ENCODE measurements around the gene SAP30L.
A peak's percentile ranks its signal among the peaks of the same experiment; 100 is the strongest.

The SAP30L gene

GRCh38 chr5:154481584-154482381 lies 36.0 kb downstream of the SAP30L start:
- no peak for DNase-seq (ENCODE audit: low spot score)

GRCh38 chr5:154482528-154483449 lies 37.0 kb downstream of the SAP30L start:
- no peak for DNase-seq (ENCODE audit: low spot score)

GRCh38 chr5:154483654-154484392 lies 38.0 kb downstream of the SAP30L start:
- DNase-seq (ENCODE audit: low spot score), result no peak

- DNase-seq (ENCODE audit: low spot score), result no peak
Observed at GRCh38 chr5:154484393-154485095, 38.7 kb downstream of the SAP30L start.

GRCh38 chr5:154485096-154485491 lies 39.3 kb downstream of the SAP30L start:
- DNase-seq (ENCODE audit: low spot score), result no peak

GRCh38 chr5:154485850-154486426 lies 40.1 kb downstream of the SAP30L start:
- DNase-seq (ENCODE audit: low spot score), result no peak

- no peak for DNase-seq (ENCODE audit: low spot score)
Observed at GRCh38 chr5:154486427-154486866, 40.6 kb downstream of the SAP30L start.

- no peak for DNase-seq (ENCODE audit: low spot score)
Observed at GRCh38 chr5:154487541-154487940, 41.7 kb downstream of the SAP30L start.

- DNase-seq (ENCODE audit: low spot score), result peak; percentile 1
Observed at GRCh38 chr5:154491941-154492340, 46.1 kb downstream of the SAP30L start.

- peak; percentile 2 for DNase-seq (ENCODE audit: low spot score)
Observed at GRCh38 chr5:154493274-154493673, 47.5 kb downstream of the SAP30L start.

GRCh38 chr5:154494036-154494435 lies 48.2 kb downstream of the SAP30L start:
- DNase-seq (ENCODE audit: low spot score), result no peak

- DNase-seq (ENCODE audit: low spot score), result no peak
Observed at GRCh38 chr5:154498591-154498990, 52.8 kb downstream of the SAP30L start.

- DNase-seq (ENCODE audit: low spot score), result no peak
Observed at GRCh38 chr5:154498994-154499393, 53.2 kb downstream of the SAP30L start.

- no peak for DNase-seq (ENCODE audit: low spot score)
Observed at GRCh38 chr5:154501566-154501965, 55.8 kb downstream of the SAP30L start.

- no peak for DNase-seq (ENCODE audit: low spot score)
Observed at GRCh38 chr5:154502180-154502579, 56.4 kb downstream of the SAP30L start.

- DNase-seq (ENCODE audit: low spot score), result no peak
Observed at GRCh38 chr5:154503698-154504039, 57.9 kb downstream of the SAP30L start.

- no peak for DNase-seq (ENCODE audit: low spot score)
Observed at GRCh38 chr5:154505567-154505966, 59.8 kb downstream of the SAP30L start.

GRCh38 chr5:154506049-154506715 lies 60.4 kb downstream of the SAP30L start:
- no peak for DNase-seq (ENCODE audit: low spot score)

GRCh38 chr5:154506716-154507080 lies 60.9 kb downstream of the SAP30L start:
- no peak for DNase-seq (ENCODE audit: low spot score)

- DNase-seq (ENCODE audit: low spot score), result no peak
Observed at GRCh38 chr5:154508114-154508513, 62.3 kb downstream of the SAP30L start.

Measured in AG20443 (cell line).